NCI-H1930 (cell line): ENCODE results near the gene PARK7.

Source experiments
- DNase-seq, 2 experiments: peaks; one replicate each; lab custom pipeline; 2025; lab: John Stamatoyannopoulos, UW

Gene PARK7

GRCh38 chr1:8010080-8010664 lies 48.7 kb downstream of the PARK7 start:
- no peak for DNase-seq

DNA sequence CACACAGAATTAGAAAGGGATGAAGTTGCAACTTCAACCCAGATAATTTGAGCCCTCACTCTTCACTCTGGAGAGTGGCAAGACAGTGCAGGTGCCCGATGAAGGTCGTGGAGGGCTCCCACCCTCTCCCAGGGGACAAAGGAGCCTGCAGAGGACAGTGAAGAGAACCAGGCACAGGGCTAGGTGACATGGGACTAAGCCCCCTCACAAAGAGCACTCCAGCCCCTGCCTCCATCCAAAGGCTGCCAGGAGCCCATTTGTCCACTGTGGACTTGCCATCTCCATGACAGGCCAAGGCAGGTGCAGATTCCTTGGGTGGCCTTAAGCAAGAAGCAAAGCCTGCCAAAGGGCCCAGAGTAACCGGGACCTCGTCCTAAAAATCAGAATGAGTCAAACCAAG lies 49.5 kb downstream of the PARK7 start:
- DNase-seq: no peak

DNA sequence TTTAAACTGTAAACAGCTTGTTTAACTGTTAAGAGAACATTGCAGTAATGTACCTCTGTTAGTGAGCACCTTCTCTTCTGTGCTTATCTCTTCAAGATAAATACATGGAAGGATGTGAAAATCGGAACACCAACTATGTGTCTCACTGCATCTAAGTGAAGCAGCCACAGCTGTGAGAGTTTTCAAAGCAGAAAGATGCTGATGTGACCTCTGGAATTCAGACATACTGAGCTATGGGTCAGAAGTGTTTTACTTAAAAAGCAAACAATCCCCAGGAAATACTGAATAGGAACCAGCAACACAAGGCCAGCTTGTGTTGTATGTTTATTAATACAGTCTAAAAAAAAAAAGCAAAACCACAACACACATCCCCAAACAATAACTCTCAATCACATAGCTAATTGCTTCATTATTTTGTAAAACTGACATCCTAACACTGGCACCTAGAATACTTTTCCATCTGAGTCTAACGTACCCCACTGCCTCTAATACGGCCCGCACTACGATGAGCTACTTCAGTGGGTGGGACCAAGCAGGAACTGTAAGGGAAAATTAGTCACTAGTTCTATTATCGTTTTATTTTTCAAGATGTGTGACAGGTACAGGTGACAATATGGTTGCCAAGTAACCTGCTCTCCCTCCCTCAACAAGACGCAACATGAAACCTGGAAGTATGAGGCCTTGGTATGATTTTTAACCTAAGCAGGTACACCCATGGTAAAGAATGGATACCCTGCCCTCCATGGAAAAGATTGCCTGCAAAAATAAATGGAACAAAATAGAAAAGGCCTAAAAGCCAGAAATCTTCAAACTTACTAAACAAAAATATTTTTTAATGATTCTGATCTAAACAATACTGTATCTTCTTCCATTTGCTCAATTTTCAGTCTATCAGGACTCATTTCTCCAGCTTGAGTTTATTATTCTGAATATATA lies 50.7 kb downstream of the PARK7 start:
- no peak for DNase-seq

- no peak for DNase-seq
Measured at GRCh38 chr1:8012955-8013354, 51.4 kb downstream of the PARK7 start.

DNA sequence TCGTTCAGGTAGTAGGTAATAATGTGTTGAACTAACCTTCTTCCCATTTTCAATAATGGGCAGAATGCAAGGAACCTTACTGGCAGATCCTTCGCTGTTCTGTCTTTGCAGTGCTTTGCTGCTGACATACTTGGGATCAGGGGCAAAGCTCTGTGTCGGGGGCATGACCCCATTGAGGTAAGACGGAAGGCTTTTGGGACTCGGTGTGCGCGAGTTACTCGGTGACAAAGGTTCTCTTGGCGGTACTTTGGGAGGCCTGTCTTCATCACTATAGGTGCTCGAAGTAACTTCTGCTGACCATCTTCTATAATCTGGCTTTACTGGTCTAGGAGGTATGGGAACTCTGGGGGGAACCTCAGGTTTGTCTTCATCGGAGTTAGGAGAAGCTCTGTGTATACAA lies 51.9 kb downstream of the PARK7 start:
- no peak for DNase-seq

GRCh38 chr1:8013800-8014199 lies 52.3 kb downstream of the PARK7 start:
- DNase-seq: no peak

- DNase-seq: no peak
Measured at GRCh38 chr1:8014381-8014988, 53.0 kb downstream of the PARK7 start.

- peak; percentile 18 to 34 for DNase-seq
Measured at GRCh38 chr1:8015036-8015808, 53.7 kb downstream of the PARK7 start.

GRCh38 chr1:8015809-8016165 lies 54.3 kb downstream of the PARK7 start:
- DNase-seq: no peak

- no peak for DNase-seq
Measured at GRCh38 chr1:8016210-8016894, 54.8 kb downstream of the PARK7 start.

DNA sequence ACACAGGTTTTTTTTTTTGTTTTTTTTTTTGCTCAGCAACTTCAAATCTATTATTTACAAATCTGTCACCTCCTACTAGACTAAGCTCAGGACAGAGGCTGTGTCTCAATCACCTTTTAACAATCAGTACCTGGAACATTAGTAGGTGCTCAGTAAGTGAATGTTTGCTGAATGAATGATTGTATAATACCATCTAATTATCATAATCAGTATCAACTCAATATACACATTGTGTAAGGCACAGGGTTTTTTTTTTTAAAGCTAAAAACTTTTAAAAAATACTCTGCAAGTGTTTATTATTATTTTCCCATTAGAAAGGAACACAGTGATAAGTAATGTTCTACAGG lies 55.4 kb downstream of the PARK7 start:
- no peak for DNase-seq

- no peak for DNase-seq
Measured at GRCh38 chr1:8017495-8018197, 56.1 kb downstream of the PARK7 start.

DNA sequence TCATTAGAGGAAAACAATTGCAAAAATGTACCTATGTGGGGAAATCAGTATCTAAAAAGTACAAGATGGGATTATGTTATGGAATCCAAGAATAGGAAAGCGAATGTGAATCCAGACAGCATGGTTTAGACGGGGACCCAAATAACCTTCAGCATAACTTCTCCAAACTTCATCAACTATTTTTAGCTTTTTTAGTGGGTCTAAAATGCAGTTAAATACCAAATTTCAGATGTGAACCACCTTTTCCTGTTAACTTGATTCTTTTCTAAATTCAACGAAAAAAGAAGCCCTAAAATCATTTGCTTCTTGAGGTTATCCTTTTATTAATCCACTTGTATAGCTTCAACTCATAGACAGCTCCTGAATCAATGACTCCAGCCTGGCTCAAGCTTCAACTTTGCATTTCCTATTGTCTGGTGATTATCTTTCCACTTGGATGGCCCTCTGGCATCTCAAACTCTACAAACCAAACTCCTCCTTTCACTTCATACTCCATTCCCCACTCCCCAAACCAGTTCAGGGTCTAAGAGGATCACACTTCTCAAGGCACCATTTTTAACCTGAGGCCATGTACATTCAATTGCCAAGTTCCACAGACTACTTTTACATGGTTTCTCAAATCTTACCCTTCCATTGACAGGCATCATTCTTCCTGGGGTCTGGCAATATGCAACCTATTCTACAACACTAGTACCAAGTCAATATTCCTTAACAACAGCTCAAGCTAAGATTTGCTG lies 57.1 kb downstream of the PARK7 start:
- DNase-seq: no peak

DNA sequence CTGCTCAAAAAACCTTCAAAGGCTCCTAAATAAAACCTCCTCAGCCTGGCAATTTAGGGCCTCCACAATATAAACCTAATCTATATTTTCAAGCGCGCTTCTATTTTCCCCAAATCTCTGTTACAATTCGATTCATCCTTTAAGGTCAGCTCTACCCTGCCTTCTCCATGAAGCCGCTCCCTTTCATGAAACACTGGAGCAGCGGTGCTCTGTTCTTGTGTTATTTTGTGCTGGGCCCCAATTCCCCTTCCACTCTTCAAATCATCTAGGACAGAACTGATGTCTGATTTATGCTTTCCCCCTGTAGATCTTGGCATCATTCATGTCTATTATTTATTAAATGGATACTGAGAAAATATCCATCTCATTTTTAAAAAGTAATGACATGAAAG lies 57.7 kb downstream of the PARK7 start:
- no peak for DNase-seq

DNA sequence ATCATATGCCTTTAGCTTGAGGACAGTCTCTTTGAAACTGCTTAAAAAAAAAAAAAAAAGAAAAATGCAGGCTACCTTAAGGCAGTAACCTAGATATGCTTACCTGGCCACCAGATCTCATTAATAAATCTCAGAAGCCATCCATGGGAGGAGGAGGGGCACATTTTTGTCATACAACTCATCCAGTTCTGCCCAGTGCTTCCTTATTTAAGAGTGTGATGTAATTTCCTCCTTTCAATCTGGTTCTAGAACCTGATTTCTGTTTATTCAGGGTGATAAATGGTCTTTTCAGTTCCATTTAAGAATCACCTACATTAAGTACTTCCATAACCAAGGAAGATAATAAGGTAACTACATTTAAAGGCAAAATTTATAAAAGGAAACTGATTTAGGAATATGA lies 58.5 kb downstream of the PARK7 start:
- no peak for DNase-seq

GRCh38 chr1:8021676-8022266 lies 60.3 kb downstream of the PARK7 start:
- DNase-seq: no peak

GRCh38 chr1:8022395-8023286 lies 61.1 kb downstream of the PARK7 start:
- no peak for DNase-seq

DNA sequence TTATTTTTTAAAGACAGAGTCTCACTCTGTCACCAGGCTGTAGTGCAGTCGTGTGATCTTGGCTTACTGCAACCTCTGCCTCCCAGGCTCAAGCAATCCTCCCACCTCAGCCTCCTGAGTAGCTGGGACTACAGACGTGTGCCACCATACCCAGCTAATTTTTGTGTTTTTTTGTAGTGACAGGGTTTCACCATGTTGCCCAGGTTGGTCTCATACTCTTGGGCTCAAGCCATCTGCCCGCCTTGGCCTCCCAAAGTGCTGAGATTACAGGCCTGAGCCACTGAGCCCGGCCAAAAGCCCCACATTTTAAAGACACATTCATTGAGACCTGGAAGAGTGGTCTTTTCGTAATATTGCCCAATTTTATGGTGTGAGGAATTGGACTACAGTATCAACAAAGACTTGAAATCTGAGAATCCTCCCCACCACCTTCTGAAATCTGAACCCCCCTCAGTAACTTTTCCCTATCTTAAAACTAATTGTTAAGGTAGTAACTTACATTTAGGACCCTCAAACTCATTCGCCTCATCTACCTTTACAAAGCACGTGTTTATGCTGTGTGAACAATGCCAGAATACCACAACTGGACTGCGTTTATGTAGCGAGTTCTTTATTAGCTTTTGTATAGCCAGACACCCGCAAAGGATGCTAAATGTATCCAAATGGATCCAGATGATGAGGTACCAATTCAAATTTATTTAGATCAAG lies 61.9 kb downstream of the PARK7 start:
- DNase-seq: no peak

- no peak for DNase-seq
Measured at GRCh38 chr1:8023995-8024313, 62.4 kb downstream of the PARK7 start.
